Measurements from ENCODE around the gene CARD9.

CARD9 gene

DNA sequence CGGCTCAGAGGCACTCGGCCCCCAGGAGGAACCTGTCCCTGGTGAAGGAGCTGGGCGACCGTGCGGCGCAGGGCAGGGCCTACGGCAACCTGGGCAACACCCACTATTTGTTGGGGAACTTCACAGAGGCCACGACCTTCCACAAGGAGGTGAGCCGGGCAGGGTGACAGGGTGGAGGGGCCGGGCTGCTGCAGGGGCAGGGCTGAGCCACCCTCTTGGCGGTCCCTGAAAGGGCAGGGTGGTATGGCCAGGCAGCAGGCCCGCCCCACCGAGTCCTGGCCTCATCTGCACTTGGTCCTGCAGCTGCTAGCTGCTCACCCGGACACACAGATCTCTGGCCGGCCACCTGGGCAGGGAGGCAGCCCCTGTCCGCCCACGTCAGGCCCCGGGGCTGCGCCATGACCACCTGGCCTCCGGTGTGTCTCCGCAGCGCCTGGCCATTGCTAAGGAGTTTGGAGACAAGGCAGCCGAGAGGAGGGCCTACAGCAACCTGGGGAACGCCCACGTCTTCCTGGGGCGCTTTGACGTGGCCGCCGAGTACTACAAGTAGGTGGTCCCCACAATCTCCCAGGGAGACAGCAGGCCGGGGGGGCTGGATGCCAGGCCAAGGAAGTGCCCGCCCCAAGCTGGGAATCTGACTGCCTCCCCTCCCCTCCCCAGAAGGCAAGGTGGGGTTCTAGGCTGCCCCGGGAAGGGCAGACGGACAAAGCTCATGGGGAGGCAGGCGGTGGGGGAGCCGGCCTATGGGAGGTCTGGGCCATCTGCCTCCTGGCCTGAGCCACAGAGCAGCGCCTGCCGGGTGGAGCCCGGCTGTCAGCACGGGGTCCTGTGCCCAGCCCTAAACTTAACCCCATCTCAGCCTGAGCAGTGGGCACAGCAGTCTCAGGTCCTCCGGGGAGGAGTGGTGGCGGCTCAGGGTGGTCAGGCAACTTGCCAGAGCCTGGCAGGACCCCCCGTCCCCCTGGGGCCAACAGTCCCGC, 35.8 kb downstream of the CARD9 start:
- in situ Hi-C loops (cut with HindIII; ENCODE audit: low sequenced_read_pairs): no loop called here

DNA sequence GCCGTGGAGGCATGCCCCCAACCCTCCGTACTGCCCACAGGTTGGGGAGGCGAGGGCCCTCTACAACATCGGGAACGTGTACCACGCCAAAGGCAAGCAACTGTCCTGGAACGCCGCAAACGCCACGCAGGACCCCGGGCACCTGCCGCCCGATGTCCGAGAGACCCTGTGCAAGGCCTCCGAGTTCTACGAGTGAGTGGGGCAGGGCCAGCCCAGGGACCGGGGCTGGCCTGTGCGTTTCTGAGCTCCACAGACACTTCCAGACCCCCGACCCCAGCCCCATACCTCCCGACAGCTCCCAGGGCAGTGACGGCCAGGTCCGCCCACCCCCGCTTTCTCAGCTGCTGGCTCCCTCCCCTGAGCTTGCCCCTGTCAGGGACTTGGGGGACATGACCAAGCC, 36.6 kb downstream of the CARD9 start:
- in situ Hi-C loops (cut with HindIII; ENCODE audit: low sequenced_read_pairs): no loop called here

DNA sequence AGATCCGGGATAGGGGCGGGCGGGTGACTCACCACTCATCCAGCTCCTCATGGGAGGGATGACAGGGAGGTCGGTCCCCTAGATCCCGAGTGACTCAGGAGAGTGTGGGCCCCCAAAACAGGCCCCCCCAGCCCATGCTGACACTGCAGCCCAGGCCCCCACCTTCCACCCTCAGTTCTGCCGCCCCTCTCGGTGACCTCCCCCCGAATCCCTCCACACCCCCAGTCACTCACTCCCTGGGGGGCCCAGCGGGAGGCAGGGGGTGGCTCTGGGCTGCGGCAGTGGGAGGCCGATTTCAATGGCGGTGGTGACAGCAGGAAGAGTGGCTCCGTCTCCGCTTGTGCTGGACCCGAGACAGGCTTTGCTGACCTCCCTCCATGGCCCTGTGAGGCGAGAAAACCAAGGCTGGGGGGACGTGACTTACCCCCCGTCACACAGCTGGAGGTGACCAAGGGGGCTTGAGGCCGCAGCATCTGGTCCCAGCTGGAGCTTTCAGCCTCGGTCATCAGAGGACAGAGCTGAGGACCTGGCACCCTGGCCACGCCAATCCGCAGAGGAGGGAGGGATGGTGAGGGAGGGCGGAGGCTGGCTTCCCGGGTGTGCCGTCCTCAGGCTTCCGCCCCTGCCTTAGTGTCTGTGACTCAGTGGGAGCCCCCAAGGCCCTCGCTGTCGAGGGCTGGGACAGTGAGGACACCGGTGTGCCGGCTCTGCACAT, 37.2 kb downstream of the CARD9 start:
- in situ Hi-C loops (cut with HindIII; ENCODE audit: low sequenced_read_pairs): no loop called here

GRCh38 chr9:136335296-136336155, 37.9 kb downstream of the CARD9 start:
- in situ Hi-C loops (cut with HindIII; ENCODE audit: low sequenced_read_pairs): no loop called here

- in situ Hi-C loops (cut with HindIII; ENCODE audit: low sequenced_read_pairs): no loop called here
These were observed 38.9 kb downstream of the CARD9 start for GRCh38 chr9:136334541-136334940.

DNA sequence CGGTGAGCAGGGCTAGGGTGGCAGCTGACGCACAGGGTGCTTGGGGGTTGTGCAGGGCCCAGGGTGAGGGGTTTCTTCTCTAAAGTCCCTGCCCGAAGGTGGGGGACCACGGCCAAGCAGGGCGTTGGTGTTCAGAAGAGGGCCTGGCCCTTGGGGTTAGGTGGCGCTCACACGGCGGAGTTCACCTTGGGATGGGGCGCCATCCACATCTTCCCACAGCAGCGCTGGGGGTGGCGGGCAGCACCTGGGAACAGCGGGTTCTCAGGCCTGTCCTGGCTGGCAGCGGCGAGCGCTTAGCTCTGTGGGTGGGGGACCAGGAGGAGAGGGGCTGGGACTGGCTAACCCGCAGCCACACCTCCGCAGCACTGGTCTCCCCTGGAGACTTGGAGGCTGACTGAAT, 40.0 kb downstream of the CARD9 start:
- in situ Hi-C loops (cut with HindIII; ENCODE audit: low sequenced_read_pairs): no loop called here

DNA sequence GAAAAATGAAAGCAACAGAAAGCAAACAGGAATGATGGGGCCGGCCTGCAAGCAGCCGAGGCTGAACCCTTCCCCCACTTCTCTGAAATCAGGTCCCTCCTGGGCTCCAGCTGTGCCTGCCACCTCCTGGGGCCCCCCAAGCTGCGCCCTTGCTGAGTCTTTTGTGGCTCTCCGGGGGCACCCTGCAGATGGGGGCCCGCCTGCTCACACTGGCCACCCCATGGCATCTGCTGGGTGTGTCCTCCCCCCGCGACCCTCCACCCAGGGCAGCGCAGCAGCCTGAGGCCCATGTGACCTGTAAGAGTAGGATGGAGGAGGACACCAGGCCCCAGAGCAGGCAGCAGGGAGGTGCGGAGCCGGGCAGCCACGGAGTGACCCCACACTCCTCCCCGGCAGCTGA, 40.4 kb downstream of the CARD9 start:
- in situ Hi-C loops (cut with HindIII; ENCODE audit: low sequenced_read_pairs): no loop called here

DNA sequence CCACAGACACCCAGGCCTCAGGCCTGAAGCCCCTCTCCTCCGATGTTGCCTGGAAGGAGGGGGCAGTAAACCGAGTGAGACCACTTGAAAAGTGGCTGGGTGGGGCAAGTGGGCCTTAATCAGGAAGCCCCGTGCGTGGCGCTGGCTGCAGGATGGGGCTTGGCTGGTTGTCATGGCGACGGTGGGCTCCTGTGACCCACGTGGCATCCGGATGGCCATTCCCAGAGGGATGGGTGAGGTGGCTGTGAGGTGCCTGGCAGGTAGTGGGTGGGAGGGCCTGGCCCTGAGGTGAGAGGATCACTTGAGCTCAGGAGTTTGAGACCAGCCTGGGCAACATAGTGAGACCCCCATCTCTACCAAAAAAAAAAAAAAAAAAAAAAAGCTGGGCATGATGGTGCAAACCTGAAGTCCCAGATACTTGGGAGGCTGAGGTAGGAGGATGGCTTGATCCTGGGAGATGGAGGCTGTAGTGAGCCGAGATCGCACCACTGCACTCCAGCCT, 40.9 kb downstream of the CARD9 start:
- in situ Hi-C loops (cut with HindIII; ENCODE audit: low sequenced_read_pairs): no loop called here

DNA sequence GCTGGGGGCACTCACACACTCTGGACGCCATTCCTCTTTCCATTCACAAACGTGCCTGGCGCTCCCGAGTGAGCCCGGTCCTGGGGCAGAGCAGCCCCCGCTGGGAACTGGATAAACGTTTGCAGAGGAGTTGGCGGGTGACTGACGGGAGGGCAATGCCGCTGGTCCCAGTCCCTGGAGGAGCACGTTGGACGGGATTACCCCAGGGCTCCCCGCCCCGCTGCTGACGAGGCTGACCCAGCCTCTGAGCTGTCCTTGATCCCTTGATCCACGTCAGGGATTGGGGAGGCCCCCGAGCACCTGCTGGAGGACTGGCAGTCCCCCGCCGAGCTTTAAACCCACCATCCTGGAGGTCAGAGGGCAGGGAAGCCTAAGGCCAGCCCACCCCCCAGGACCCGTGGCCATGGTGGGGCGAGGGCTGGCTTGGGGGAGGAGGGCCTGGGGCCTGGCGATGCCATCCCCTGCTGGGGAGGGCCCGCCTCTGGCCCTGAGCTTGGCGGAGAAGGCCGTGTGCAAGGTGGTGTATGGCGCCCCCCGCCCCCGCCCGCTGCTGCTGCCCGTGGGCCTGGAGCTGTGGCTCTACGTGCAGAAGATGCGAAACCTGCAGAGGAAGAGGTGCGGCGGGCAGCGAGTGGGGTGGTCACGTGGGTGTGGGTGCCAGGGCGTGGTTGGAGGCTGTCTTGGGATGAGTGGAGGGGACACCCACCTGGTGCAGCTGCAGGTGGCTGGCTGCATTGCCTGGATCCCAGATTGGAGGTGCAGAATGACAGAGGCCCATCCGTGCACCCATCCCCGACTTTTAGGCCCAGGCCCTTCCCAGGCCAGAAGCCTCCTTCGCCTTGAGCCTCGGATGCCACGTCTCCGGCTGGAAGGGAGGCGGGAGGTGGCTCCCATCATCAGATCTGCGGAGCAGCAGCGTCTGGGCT, 41.6 kb downstream of the CARD9 start:
- in situ Hi-C loops (cut with HindIII; ENCODE audit: low sequenced_read_pairs): no loop called here

- in situ Hi-C loops (cut with HindIII; ENCODE audit: low sequenced_read_pairs): no loop called here
These were observed 42.4 kb downstream of the CARD9 start for GRCh38 chr9:136331030-136331429.

- in situ Hi-C loops (cut with HindIII; ENCODE audit: low sequenced_read_pairs): no loop called here
These were observed 43.0 kb downstream of the CARD9 start for GRCh38 chr9:136330406-136330990.

DNA sequence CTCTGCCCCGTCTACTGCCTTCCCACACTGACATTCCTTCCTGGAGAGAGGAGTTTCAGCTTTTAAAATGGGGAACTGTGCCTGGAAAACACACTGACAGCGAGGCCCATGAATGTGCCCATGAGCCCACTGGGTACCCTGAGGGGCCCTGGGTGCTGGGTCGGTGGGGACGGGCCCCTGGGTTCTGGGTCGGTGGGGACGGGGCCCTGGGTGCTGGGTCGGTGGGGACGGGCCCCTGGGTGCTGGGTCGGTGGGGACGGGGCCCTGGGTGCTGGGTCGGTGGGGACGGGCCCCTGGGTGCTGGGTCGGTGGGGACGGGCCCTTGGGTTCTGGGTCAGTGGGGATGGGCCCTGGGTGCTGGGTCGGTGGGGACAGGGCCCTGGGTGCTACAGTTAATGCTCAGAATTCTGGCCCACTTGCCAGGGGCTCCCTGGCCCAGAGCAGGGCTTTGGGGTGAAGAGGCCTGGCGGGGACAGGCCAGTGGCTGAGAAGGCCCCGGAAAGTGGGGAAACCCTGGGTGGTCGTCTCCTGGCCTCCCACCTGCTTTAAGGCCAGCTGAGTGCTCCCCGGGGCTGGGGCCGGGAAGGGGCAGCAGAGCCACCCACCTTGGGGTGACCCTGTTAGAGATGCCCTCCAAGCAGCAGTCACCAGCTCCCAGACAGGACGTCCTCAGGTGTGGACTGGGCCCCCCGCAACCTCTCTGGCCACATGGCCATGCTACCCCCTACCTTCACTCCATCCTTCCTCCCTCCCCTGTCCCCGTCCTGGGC, 43.6 kb downstream of the CARD9 start:
- in situ Hi-C loops (cut with HindIII; ENCODE audit: low sequenced_read_pairs): no loop called here

DNA sequence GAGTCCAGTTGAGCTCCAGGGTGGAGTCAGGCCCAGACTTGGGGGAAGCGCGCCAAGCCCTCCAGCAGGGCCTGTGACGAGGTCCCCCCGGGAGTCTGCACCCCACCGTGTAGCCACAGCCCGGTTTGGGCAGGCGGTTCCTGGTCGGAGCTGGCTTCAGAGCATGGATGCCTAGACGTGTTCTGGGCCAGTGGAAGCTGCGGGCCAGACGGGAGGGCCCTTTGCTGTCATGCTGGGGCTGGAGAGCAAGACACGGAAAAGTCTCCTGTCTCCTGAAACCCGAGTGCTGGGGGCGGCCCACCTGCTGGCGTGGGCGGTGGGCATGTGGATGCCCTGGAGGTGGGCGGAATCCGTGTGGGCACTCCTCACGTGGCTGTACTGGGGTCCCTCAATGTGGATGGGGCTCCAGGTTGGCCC, 44.2 kb downstream of the CARD9 start:
- in situ Hi-C loops (cut with HindIII; ENCODE audit: low sequenced_read_pairs): no loop called here

GRCh38 chr9:136328622-136329041, 44.8 kb downstream of the CARD9 start:
- in situ Hi-C loops (cut with HindIII; ENCODE audit: low sequenced_read_pairs): no loop called here

DNA sequence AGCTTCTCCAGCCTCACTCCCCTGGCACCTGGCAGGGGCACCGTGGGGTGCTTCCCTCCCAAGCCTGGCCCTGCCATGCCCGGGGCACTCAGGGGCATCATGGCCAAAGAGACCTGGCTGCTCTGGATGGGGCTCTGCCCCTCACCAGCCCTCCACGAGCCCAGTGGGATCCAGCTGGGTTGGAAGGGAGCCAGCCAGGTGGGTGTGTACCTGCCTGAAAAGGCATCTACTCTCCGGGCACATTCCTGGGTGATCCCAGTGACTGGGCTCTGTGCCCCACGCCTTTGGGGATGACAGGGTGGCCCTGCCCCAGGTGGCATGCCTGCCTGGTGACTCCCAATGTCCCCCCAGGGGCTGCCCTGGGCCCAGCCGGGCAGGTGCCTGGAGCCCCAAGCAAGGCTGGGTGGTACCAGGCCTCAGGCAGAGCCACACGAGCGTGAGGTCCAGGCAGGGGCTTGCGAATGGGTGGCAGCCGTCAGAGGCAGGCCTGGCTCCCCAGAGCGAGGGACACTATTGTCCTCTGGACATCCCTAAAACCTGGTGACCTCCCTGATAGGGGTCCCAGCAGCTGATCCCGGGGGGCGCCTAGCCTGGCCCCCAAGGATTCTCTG, 45.4 kb downstream of the CARD9 start:
- in situ Hi-C loops (cut with HindIII; ENCODE audit: low sequenced_read_pairs): no loop called here

DNA sequence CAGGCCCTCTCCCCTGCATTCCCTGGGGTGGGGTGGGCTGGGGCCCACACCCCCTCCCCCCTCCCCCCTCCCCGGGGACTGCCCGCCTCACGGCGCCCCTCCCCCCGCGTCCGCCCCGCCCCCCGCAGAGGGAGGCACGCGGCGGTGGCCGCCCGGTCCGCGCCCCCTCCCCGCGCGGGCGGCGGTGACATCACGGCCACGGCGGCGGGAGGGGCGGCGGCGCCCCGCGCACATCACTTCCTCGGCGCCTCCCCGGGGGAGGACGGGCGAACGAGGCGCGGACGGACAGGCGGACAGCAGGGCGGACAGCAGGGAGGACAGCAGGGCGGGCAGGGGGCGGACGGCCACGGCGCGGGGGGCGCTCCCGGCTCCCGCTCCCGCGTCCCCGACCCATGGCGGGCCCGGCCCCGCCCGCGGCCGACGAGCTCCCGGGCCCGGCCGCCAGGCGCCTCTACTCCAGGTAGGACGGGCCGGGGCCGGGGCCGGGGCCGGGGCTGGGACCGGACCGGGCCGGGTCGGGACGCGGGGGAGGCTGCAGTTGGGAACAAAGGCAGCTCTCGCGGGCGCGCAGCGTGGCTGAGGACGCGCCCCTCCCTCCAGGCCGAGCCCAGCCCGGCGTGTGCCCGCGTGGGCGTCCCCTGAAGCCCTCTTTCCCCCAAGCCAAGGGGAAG, 46.0 kb downstream of the CARD9 start, which contains the start of gene GPSM1:
Gene GPSM1, plus strand, starts transcription at position 236 of the 671 bp plus-strand sequence. Its CDS starts 157 bp downstream, at position 393.
- in situ Hi-C loops (cut with HindIII; ENCODE audit: low sequenced_read_pairs): no loop called here

GRCh38 chr9:136326761-136327303, 46.6 kb downstream of the CARD9 start:
- in situ Hi-C loops (cut with HindIII; ENCODE audit: low sequenced_read_pairs): no loop called here
